Measurements from ENCODE around the gene PAK1. TPM values are rescaled to one million over a fixed set of nuclear protein-coding genes. Genes with fewer than 3 reads are reported as not detected.
A peak's percentile ranks its signal among the peaks of the same experiment; 100 is the strongest.
"Not testable (repeated sequence)": the region's sequence is repeated elsewhere in the genome, so short reads cannot be mapped to it uniquely, and the experiment has no call there.

PAK1 gene
- polyA plus RNA-seq, 1 experiment = 70.3 TPM

GRCh38 chr11:77384571-77384970 lies 89.3 kb downstream of the PAK1 start:
- H3K4me3 ChIP-seq (ENCODE audit: low read depth, low read length) = no peak overlapping the region
- H3K27ac ChIP-seq (ENCODE audit: low read depth, low read length) = no peak overlapping the region
- H3K27me3 ChIP-seq (ENCODE audit: control insufficient read depth, insufficient read depth, low read length) = no peaks in the 10 kb centered on the region
- TF ChIP-seq, protein P1, sequence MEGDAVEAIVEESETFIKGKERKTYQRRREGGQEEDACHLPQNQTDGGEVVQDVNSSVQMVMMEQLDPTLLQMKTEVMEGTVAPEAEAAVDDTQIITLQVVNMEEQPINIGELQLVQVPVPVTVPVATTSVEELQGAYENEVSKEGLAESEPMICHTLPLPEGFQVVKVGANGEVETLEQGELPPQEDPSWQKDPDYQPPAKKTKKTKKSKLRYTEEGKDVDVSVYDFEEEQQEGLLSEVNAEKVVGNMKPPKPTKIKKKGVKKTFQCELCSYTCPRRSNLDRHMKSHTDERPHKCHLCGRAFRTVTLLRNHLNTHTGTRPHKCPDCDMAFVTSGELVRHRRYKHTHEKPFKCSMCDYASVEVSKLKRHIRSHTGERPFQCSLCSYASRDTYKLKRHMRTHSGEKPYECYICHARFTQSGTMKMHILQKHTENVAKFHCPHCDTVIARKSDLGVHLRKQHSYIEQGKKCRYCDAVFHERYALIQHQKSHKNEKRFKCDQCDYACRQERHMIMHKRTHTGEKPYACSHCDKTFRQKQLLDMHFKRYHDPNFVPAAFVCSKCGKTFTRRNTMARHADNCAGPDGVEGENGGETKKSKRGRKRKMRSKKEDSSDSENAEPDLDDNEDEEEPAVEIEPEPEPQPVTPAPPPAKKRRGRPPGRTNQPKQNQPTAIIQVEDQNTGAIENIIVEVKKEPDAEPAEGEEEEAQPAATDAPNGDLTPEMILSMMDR (IDR thresholded peaks at IDR 0.05; ENCODE audit: low read depth, low read length) = no peak
- ChIA-PET POLR2A (no interaction called here), CTCF (no interaction called here)
- no peak for DNase-seq (ENCODE audit: low read depth, low spot score)
- H3K9me3 ChIP-seq (ENCODE audit: control insufficient read depth, insufficient read depth, low read length) = no peaks in the 10 kb centered on the region

GRCh38 chr11:77383349-77383748 lies 90.5 kb downstream of the PAK1 start:
- POLR2A ChIA-PET; H3K27me3 ChIP-seq (ENCODE audit: control insufficient read depth, insufficient read depth, low read length); H3K9me3 ChIP-seq (ENCODE audit: control insufficient read depth, insufficient read depth, low read length); DNase-seq (ENCODE audit: low read depth, low spot score); H3K4me3 ChIP-seq (ENCODE audit: low read depth, low read length); H3K27ac ChIP-seq (ENCODE audit: low read depth, low read length); CTCF ChIA-PET: not testable (repeated sequence)

- H3K27ac ChIP-seq (ENCODE audit: low read depth, low read length) = peak overlapping the region; percentile 58
- no peaks in the 10 kb centered on the region for H3K27me3 ChIP-seq (ENCODE audit: control insufficient read depth, insufficient read depth, low read length)
- no peak overlapping the region; the same call in 1 of the 2 replicates for H3K4me3 ChIP-seq (ENCODE audit: low read depth, low read length)
- TF ChIP-seq, protein P1 (IDR thresholded peaks at IDR 0.05; ENCODE audit: low read depth, low read length) = no peak
- ChIA-PET POLR2A (interaction anchor here (0.6 kb wide), 1 partner anchor 204 kb away, joined by 3 read pairs; no protein-coding TSS in a partner anchor), CTCF (interaction anchor here (0.8 to 0.9 kb wide), 3 partner anchors 14 to 462 kb away, joined by 3 to 4 read pairs (median 3); no protein-coding TSS in a partner anchor)
- DNase-seq (ENCODE audit: low read depth, low spot score) = peak; percentile 49
- no peaks in the 10 kb centered on the region for H3K9me3 ChIP-seq (ENCODE audit: control insufficient read depth, insufficient read depth, low read length)
Observed at GRCh38 chr11:77381729-77382665, 91.9 kb downstream of the PAK1 start.

GRCh38 chr11:77379934-77380333 lies 94.0 kb downstream of the PAK1 start:
- no peak for DNase-seq (ENCODE audit: low read depth, low spot score)
- H3K9me3 ChIP-seq (ENCODE audit: control insufficient read depth, insufficient read depth, low read length) = no peaks in the 10 kb centered on the region
- TF ChIP-seq, protein P1 (IDR thresholded peaks at IDR 0.05; ENCODE audit: low read depth, low read length) = no peak
- no peak overlapping the region for H3K27ac ChIP-seq (ENCODE audit: low read depth, low read length)
- POLR2A ChIA-PET = no interaction called here
- CTCF ChIA-PET = no interaction called here
- H3K27me3 ChIP-seq (ENCODE audit: control insufficient read depth, insufficient read depth, low read length) = no peaks in the 10 kb centered on the region
- H3K4me3 ChIP-seq (ENCODE audit: low read depth, low read length) = no peak overlapping the region

DNA sequence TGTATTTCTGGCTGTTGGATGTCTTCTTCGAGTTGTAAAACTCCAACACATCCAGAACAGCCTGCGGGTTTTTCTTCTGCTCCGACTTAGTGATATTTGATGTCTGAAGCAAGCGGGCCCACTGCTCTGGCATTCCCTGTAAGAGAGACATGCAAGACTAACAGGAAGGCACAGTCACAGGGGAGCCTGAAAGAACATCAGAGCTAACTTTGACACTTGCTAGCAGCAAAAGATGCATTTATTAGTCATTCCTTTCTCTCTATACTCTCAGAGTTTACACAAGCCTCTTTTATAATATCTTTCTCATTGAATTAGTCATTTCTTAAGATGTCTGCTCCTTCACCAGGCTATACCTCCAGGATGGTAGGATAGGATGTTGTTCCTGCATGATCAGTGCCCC lies 94.6 kb downstream of the PAK1 start:
- H3K9me3 ChIP-seq (ENCODE audit: control insufficient read depth, insufficient read depth, low read length) = no peaks in the 10 kb centered on the region
- H3K27me3 ChIP-seq (ENCODE audit: control insufficient read depth, insufficient read depth, low read length) = no peaks in the 10 kb centered on the region
- CTCF ChIA-PET = interaction anchor here (1.2 kb wide), 1 partner anchor 9 kb away, joined by 4 read pairs; no protein-coding TSS in a partner anchor
- DNase-seq (ENCODE audit: low read depth, low spot score) = no peak
- H3K27ac ChIP-seq (ENCODE audit: low read depth, low read length) = no peak overlapping the region
- no peak overlapping the region for H3K4me3 ChIP-seq (ENCODE audit: low read depth, low read length)
- POLR2A ChIA-PET = no interaction called here
- TF ChIP-seq, protein P1 (IDR thresholded peaks at IDR 0.05; ENCODE audit: low read depth, low read length) = no peak
